ENCODE results near the gene CMKLR1.

DNA sequence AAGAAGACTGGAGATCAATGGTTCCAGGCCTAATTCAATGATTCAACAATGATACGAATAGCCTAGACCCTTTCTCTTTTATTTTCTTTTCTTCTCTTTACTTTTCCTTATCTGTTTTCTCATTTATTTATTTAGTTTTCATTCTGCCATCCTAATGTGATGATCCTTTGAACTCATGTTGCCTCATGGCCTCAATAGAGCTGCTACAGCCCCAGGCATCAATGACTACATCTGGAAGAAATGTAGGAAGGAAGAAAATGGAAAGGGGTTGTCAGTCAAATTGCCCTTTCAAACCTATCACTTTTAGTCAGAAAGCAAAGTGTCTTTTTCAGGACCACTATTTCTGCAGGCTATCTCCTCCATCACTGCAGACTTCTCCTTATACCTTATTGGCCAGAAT lies 69.9 kb downstream of the CMKLR1 start:
- no peak for TF ChIP-seq NR2C2 (IDR thresholded peaks at IDR 0.05; ENCODE audit: borderline replicate concordance, control insufficient read depth, insufficient read length, low read depth)
- no peak for TF ChIP-seq POLR2A (IDR thresholded peaks at IDR 0.05; ENCODE audit: low read depth, low read length)
- TF ChIP-seq POLR2AphosphoS2 (IDR thresholded peaks at IDR 0.05; ENCODE audit: low read depth, low read length) = no peak
- TF ChIP-seq MXI1 (IDR thresholded peaks at IDR 0.05; ENCODE audit: low read depth, low read length) = no peak
- TF ChIP-seq ATF7 (IDR thresholded peaks at IDR 0.05; ENCODE audit: low read depth) = no peak
- TF ChIP-seq SUZ12 (IDR thresholded peaks at IDR 0.05; ENCODE audit: unreplicated experiment) = no peak
- no peak for TF ChIP-seq NFYB (IDR thresholded peaks at IDR 0.05; ENCODE audit: insufficient read depth, low read depth, low read length)
- no peak for TF ChIP-seq CHD1 (IDR thresholded peaks at IDR 0.05; ENCODE audit: low read depth, low read length)
- TF ChIP-seq, protein P1, sequence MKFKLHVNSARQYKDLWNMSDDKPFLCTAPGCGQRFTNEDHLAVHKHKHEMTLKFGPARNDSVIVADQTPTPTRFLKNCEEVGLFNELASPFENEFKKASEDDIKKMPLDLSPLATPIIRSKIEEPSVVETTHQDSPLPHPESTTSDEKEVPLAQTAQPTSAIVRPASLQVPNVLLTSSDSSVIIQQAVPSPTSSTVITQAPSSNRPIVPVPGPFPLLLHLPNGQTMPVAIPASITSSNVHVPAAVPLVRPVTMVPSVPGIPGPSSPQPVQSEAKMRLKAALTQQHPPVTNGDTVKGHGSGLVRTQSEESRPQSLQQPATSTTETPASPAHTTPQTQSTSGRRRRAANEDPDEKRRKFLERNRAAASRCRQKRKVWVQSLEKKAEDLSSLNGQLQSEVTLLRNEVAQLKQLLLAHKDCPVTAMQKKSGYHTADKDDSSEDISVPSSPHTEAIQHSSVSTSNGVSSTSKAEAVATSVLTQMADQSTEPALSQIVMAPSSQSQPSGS (IDR thresholded peaks at IDR 0.05; ENCODE audit: low read length) = no peak
